Naive B cell (primary cell): Measurements from ENCODE around the gene KRTAP10-3. TPM values are rescaled to one million over a fixed set of nuclear protein-coding genes. Genes with fewer than 3 reads are reported as not detected.
"Not testable (repeated sequence)": the region's sequence is repeated elsewhere in the genome, so short reads cannot be mapped to it uniquely, and the experiment has no call there.

Experiments used
- ATAC-seq, 2 donors: fragments of 150-1000 bp; cut with Tn5 transposase; 2 replicates each; pipeline ENCODE4 v1.10.0; 2021; ENCODE audit warnings: low read depth in 2 of 2, mild to moderate bottlenecking in 2 of 2, moderate library complexity in 2 of 2
- DNase-seq: peaks from one replicate; pipeline ENCODE4 v3.0.0; 2022
- H3K27ac Mint-ChIP-seq, 6 donors: one replicate each; pipeline ENCODE4 v1.8.0; 2020 to 2022; ENCODE audit warnings: mild to moderate bottlenecking in 6 of 6, mixed read lengths in 6 of 6, moderate library complexity in 5 of 6, inconsistent platforms in 2 of 6
- H3K27me3 Mint-ChIP-seq, 3 donors: one replicate each; pipeline ENCODE4 v1.8.0; 2021 to 2022; ENCODE audit warnings: mixed read lengths in 3 of 3, mild to moderate bottlenecking in 1 of 3
- H3K36me3 Mint-ChIP-seq, 2 donors: one replicate each; pipeline ENCODE4 v1.8.0; 2020 to 2022; ENCODE audit warnings: mixed read lengths in 2 of 2, inconsistent platforms in 1 of 2, mild to moderate bottlenecking in 1 of 2
- H3K4me1 Mint-ChIP-seq, 3 donors: one replicate each; pipeline ENCODE4 v1.8.0; 2020 to 2022; ENCODE audit warnings: mixed read lengths in 3 of 3, inconsistent platforms in 1 of 3, mild to moderate bottlenecking in 1 of 3, moderate library complexity in 1 of 3
- H3K4me3 Mint-ChIP-seq, 8 donors: one replicate each; pipeline ENCODE4 v1.8.0; 2020 to 2022; ENCODE audit warnings: mild to moderate bottlenecking in 8 of 8, mixed read lengths in 8 of 8, moderate library complexity in 8 of 8, inconsistent platforms in 2 of 8
- H3K9me3 Mint-ChIP-seq, 7 donors: one replicate each; pipeline ENCODE4 v1.8.0; 2020 to 2022; ENCODE audit warnings: mixed read lengths in 7 of 7, mild to moderate bottlenecking in 5 of 7, inconsistent platforms in 2 of 7, moderate library complexity in 1 of 7
- polyA plus RNA-seq, 6 donors: library from polyadenylated mRNA; unstranded; fragments of 300-500 nt; fragmentation: Illumina TruSeq; gene quantifications; one replicate each; pipeline ENCODE4 v1.2.3, GENCODE V29; 2021; ENCODE audit warnings: low read depth in 6 of 6

Gene KRTAP10-3
- polyA plus RNA-seq, 6 donors from 2014 or later = not detected

GRCh38 chr21:44572959-44573583, 14.5 kb upstream of the KRTAP10-3 start:
- peaks cover 0 to 8% (median 3%) of the 10 kb centered on the region in 3 donors for H3K4me1 Mint-ChIP-seq

GRCh38 chr21:44571844-44572782, 13.5 kb upstream of the KRTAP10-3 start:
- Mint-ChIP-seq H3K27me3 (peaks cover 21 to 57% (median 49%) of the 10 kb centered on the region in 3 donors), H3K4me3 (no peak overlapping the region), H3K4me1 (peaks cover 2 to 8% (median 3%) of the 10 kb centered on the region in 3 donors), H3K36me3 (peaks cover 5 to 20% of the 10 kb centered on the region in 2 donors), H3K27ac (peak overlapping the region in 1 of 6 donors; percentile 10), H3K9me3 (peaks cover 4 to 16% (median 11%) of the 10 kb centered on the region in 7 donors)
- no peak for ATAC-seq
- no peak for DNase-seq

More at GRCh38 chr21:44572959-44573583, 14.5 kb upstream of the KRTAP10-3 start:
- peaks cover 21 to 58% (median 49%) of the 10 kb centered on the region in 3 donors for H3K27me3 Mint-ChIP-seq
- DNase-seq (no peak), ATAC-seq (no peak)
- H3K9me3 Mint-ChIP-seq = peaks cover 9 to 25% (median 18%) of the 10 kb centered on the region in 7 donors
- H3K4me3 Mint-ChIP-seq = no peak overlapping the region
- H3K36me3 Mint-ChIP-seq = peaks cover 8 to 29% of the 10 kb centered on the region in 2 donors
- H3K27ac Mint-ChIP-seq = no peak overlapping the region

- H3K4me3 Mint-ChIP-seq = no peak overlapping the region
- DNase-seq (no peak), ATAC-seq (no peak)
- peaks cover 2 to 12% (median 6%) of the 10 kb centered on the region in 7 donors for H3K9me3 Mint-ChIP-seq
- peaks cover 21 to 57% (median 49%) of the 10 kb centered on the region in 3 donors for H3K27me3 Mint-ChIP-seq
- H3K36me3 Mint-ChIP-seq = peaks cover 5 to 13% of the 10 kb centered on the region in 2 donors
- H3K4me1 Mint-ChIP-seq = peaks cover 3 to 15% (median 10%) of the 10 kb centered on the region in 3 donors
- peak overlapping the region in 1 of 6 donors; percentile 10 for H3K27ac Mint-ChIP-seq
Observed at GRCh38 chr21:44571296-44571695, 12.7 kb upstream of the KRTAP10-3 start.

- Mint-ChIP-seq H3K27ac (peak overlapping the region in 3 of 6 donors; percentile 54 to 70 (median 62)), H3K9me3 (peaks cover 0 to 4% (median 3%) of the 10 kb centered on the region in 7 donors), H3K4me1 (peaks cover 8 to 21% (median 20%) of the 10 kb centered on the region in 3 donors), H3K36me3 (peaks cover 0 to 13% of the 10 kb centered on the region in 2 donors), H3K4me3 (peak overlapping the region in 2 of 8 donors; percentile 33 to 48), H3K27me3 (peaks cover 13 to 46% (median 38%) of the 10 kb centered on the region in 3 donors)
- no peak for DNase-seq
- no peak for ATAC-seq
Observed at GRCh38 chr21:44569861-44570517, 11.4 kb upstream of the KRTAP10-3 start.

GRCh38 chr21:44568667-44569556, 10.3 kb upstream of the KRTAP10-3 start:
- H3K27ac Mint-ChIP-seq = peak overlapping the region in 1 of 6 donors; percentile 79

GRCh38 chr21:44568261-44568660, 9.7 kb upstream of the KRTAP10-3 start:
- peaks cover 12 to 23% (median 20%) of the 10 kb centered on the region in 3 donors for H3K4me1 Mint-ChIP-seq
- H3K27me3 Mint-ChIP-seq = peaks cover 13 to 29% (median 29%) of the 10 kb centered on the region in 3 donors
- H3K4me3 Mint-ChIP-seq = no peak overlapping the region
- H3K36me3 Mint-ChIP-seq = peaks cover 0 to 13% of the 10 kb centered on the region in 2 donors
- H3K9me3 Mint-ChIP-seq = peaks cover 2 to 5% (median 3%) of the 10 kb centered on the region in 7 donors
- no peak for DNase-seq
- no peak for ATAC-seq
- no peak overlapping the region for H3K27ac Mint-ChIP-seq

More at GRCh38 chr21:44568667-44569556, 10.3 kb upstream of the KRTAP10-3 start:
- peaks cover 13 to 35% (median 29%) of the 10 kb centered on the region in 3 donors for H3K27me3 Mint-ChIP-seq
- H3K36me3 Mint-ChIP-seq = peaks cover 0 to 13% of the 10 kb centered on the region in 2 donors
- DNase-seq (no peak), ATAC-seq (no peak)
- peaks cover 0 to 4% (median 3%) of the 10 kb centered on the region in 7 donors for H3K9me3 Mint-ChIP-seq
- H3K4me1 Mint-ChIP-seq = peaks cover 12 to 23% (median 20%) of the 10 kb centered on the region in 3 donors
- H3K4me3 Mint-ChIP-seq = no peak overlapping the region

- Mint-ChIP-seq H3K4me1 (peaks cover 12 to 23% (median 20%) of the 10 kb centered on the region in 3 donors), H3K27ac (peak overlapping the region in 3 of 6 donors; percentile 24 to 72 (median 65)), H3K27me3 (peaks cover 8 to 23% (median 23%) of the 10 kb centered on the region in 3 donors), H3K9me3 (peaks cover 3 to 10% (median 5%) of the 10 kb centered on the region in 7 donors), H3K4me3 (no peak overlapping the region), H3K36me3 (peaks cover 0 to 13% of the 10 kb centered on the region in 2 donors)
- no peak for DNase-seq
- no peak for ATAC-seq
Observed at GRCh38 chr21:44567481-44568171, 9.0 kb upstream of the KRTAP10-3 start.

- H3K4me1 Mint-ChIP-seq = peaks cover 17 to 33% (median 26%) of the 10 kb centered on the region in 3 donors
- H3K36me3 Mint-ChIP-seq = peaks cover 7 to 8% of the 10 kb centered on the region in 2 donors
- H3K27ac Mint-ChIP-seq = peak overlapping the region in 5 of 6 donors; percentile 15 to 85 (median 40)
- peak; percentile 73 to 77 for ATAC-seq
- peak overlapping the region in 2 of 8 donors; percentile 11 to 22 for H3K4me3 Mint-ChIP-seq
- H3K27me3 Mint-ChIP-seq = peaks cover 4 to 16% (median 11%) of the 10 kb centered on the region in 3 donors
- H3K9me3 Mint-ChIP-seq = peaks cover 7 to 20% (median 11%) of the 10 kb centered on the region in 7 donors
- peak; percentile 31 for DNase-seq
Observed at GRCh38 chr21:44566403-44566802, 7.8 kb upstream of the KRTAP10-3 start.

GRCh38 chr21:44564886-44565598, 6.4 kb upstream of the KRTAP10-3 start:
- Mint-ChIP-seq H3K4me1 (peaks cover 17 to 40% (median 28%) of the 10 kb centered on the region in 3 donors), H3K9me3 (peaks cover 10 to 31% (median 15%) of the 10 kb centered on the region in 7 donors), H3K27ac (peak overlapping the region; percentile 44 to 92 (median 88)), H3K4me3 (peak overlapping the region in 7 of 8 donors; percentile 11 to 77 (median 53)), H3K27me3 (peaks cover 0 to 11% (median 1%) of the 10 kb centered on the region in 3 donors), H3K36me3 (peaks cover 7 to 16% of the 10 kb centered on the region in 2 donors)
- ATAC-seq = peak; percentile 61
- DNase-seq = peak; percentile 13

- Mint-ChIP-seq H3K4me1 (peaks cover 17 to 40% (median 28%) of the 10 kb centered on the region in 3 donors), H3K36me3 (peaks cover 7 to 10% of the 10 kb centered on the region in 2 donors)
Observed at GRCh38 chr21:44564099-44564498, 5.5 kb upstream of the KRTAP10-3 start.

GRCh38 chr21:44558329-44558675, 293 bp downstream of the KRTAP10-3 start:
- Mint-ChIP-seq H3K9me3 (peaks cover 10 to 41% (median 20%) of the 10 kb centered on the region in 7 donors), H3K36me3 (peaks cover 7 to 21% of the 10 kb centered on the region in 2 donors), H3K27me3 (peaks cover 9 to 50% (median 38%) of the 10 kb centered on the region in 3 donors), H3K4me1 (peaks cover 12 to 22% (median 15%) of the 10 kb centered on the region in 3 donors)
- DNase-seq, H3K4me3 Mint-ChIP-seq, ATAC-seq, H3K27ac Mint-ChIP-seq: not testable (repeated sequence)

More at GRCh38 chr21:44564099-44564498, 5.5 kb upstream of the KRTAP10-3 start:
- Mint-ChIP-seq H3K9me3 (peaks cover 10 to 36% (median 16%) of the 10 kb centered on the region in 7 donors), H3K27me3 (peaks cover 0 to 5% (median 2%) of the 10 kb centered on the region in 3 donors), H3K4me3 (peak overlapping the region in 1 of 8 donors; percentile 61), H3K27ac (peak overlapping the region in 3 of 6 donors; percentile 12 to 92 (median 25))
- ATAC-seq = no peak
- DNase-seq = no peak
